Activated CD4-positive, alpha-beta memory T cell treated with anti-CD3 and anti-CD28 coated beads, Interleukin-2, amount 10 ng/mL, durations not matched to agents 7 days and 5 days (primary cell): Measurements from ENCODE around the gene PYGB. TPM values are rescaled to one million over a fixed set of nuclear protein-coding genes. Genes with fewer than 3 reads are reported as not detected.

Experiments used
- CTCF ChIA-PET: fragments of 350-600 bp; sonication (Branson Sonifier 250); formaldehyde crosslinking; loops from one replicate; lab custom pipeline; 2021; ENCODE audit warnings: antibody characterized with exemption, inconsistent platforms; lab: Charles Lee
- POLR2A ChIA-PET: fragments of 350-600 bp; sonication (Branson Sonifier 250); formaldehyde crosslinking; loops from one replicate; lab custom pipeline; 2021; ENCODE audit warnings: antibody characterized with exemption; lab: Charles Lee
- DNase-seq: peaks from one replicate; pipeline ENCODE4 v3.0.0-alpha.2; 2020
- H3K27ac Mint-ChIP-seq: one replicate; pipeline ENCODE4 v1.8.0; 2021; ENCODE audit warnings: mild to moderate bottlenecking, mixed read lengths
- H3K27me3 Mint-ChIP-seq: one replicate; pipeline ENCODE4 v1.8.0; 2021; ENCODE audit warnings: mixed read lengths
- H3K36me3 Mint-ChIP-seq: one replicate; pipeline ENCODE4 v1.8.0; 2021; ENCODE audit warnings: low read depth, mixed read lengths
- H3K4me1 Mint-ChIP-seq: one replicate; pipeline ENCODE4 v1.8.0; 2021; ENCODE audit warnings: mixed read lengths
- H3K4me3 Mint-ChIP-seq: one replicate; pipeline ENCODE4 v1.8.0; 2021; ENCODE audit warnings: mild to moderate bottlenecking, mixed read lengths
- H3K9me3 Mint-ChIP-seq: one replicate; pipeline ENCODE4 v1.8.0; 2021; ENCODE audit warnings: mixed read lengths
- total RNA-seq, 2 experiments: library from RNA; stranded (reverse); gene quantifications; one replicate each; pipeline ENCODE4 v1.2.3, GENCODE V29; 2021

PYGB gene
- total RNA-seq = 10 to 100 TPM; 28.4 to 29.8 TPM

DNA sequence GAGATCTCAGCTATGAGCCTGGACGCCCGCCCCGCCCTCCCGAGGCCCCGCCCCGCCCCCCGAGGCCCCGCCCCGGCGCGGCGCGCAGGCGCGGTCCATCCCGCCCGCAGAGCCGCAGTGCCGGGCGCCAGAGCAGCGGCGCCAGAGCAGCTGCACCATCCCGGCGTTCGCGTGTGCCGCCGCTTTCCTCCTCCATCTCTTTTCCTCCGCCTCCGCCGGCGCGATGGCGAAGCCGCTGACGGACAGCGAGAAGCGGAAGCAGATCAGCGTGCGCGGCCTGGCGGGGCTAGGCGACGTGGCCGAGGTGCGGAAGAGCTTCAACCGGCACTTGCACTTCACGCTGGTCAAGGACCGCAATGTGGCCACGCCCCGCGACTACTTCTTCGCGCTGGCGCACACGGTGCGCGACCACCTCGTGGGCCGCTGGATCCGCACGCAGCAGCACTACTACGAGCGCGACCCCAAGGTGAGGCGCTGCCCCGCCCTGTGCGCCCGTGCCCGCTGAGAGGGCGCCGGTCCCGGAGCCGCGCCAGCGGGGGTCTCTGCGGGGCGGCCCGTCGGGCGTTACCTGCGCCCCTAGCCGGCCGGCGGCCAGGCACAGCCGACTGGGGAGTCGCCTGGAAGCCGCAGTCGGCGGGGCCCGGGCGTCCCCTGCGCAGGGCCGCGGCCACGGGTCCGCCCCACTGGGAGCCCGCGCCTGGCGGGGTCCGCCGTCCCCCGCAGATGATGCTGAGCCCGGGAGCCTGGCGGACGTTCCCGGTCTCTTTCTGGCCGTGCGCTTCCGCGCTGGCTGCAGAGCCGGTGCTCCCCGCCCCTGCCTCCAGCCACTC lies at the start of gene PYGB:
Gene PYGB (plus strand): TSS at position 130 of the 830 bp plus-strand sequence. CDS start 94 bp downstream, at position 224.
- Mint-ChIP-seq H3K4me3 (peak within 1 kb of the TSS; percentile 90), H3K9me3 (no peaks in the 10 kb centered on the region), H3K27ac (peak within 1 kb of the TSS; percentile 82), H3K27me3 (peaks cover 12% of the 10 kb centered on the region), H3K36me3 (no peaks in the 10 kb centered on the region), H3K4me1 (peaks cover 41% of the 10 kb centered on the region)
- POLR2A ChIA-PET = interaction anchor here (0.6 to 4.6 kb wide), 15 partner anchors 9 to 255 kb away, joined by 3 to 22 read pairs (median 3); partner anchors contain the start of genes ABHD12, ACSS1, ENTPD6 and GINS1
- peak; percentile 77 for DNase-seq
- CTCF ChIA-PET = interaction anchor here (0.7 to 1.2 kb wide), 4 partner anchors 14 to 151 kb away, joined by 3 to 9 read pairs (median 3); no protein-coding TSS in a partner anchor

DNA sequence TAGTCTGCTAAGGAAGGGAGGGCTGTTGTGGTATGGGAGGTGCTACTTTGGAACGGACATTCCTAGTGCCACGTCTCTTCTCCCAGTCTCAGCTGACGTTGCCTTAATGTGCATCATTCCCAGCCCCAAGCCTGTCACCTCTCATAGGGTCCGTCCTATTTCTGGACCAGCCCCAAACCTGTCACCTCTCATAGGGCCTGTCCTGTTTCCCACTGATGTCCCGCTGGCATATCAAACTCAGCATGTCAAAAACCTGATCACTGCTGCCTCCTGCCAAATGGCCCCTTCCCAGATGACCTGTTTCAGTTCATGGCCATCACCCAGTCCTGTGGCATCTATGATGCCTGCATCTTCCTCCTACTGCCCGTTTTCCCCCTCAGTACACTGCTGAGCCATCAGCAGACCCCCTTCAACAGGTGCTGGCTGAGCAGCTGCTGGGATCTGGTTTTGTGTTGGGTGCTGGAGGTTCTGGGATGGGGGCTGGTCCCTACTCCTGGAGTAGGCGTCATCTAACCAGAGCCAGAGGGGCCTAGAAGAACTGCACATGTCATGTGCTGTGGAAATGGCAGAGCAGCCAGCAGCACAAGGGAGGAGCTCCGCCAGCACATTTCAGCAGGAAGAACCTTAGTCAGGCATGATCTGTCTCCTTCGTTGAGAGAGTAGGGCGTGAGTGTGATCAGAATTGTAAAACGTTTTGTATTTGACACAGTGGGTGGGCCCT lies 49.1 kb upstream of the PYGB start:
- ChIA-PET POLR2A (no interaction called here), CTCF (no interaction called here)
- H3K27ac Mint-ChIP-seq = no peak overlapping the region
- no peaks in the 10 kb centered on the region for H3K9me3 Mint-ChIP-seq
- H3K4me3 Mint-ChIP-seq = no peak overlapping the region
- H3K4me1 Mint-ChIP-seq = peaks cover 35% of the 10 kb centered on the region
- no peaks in the 10 kb centered on the region for H3K27me3 Mint-ChIP-seq
- H3K36me3 Mint-ChIP-seq = peaks cover 11% of the 10 kb centered on the region
- peak; percentile 13 for DNase-seq

- Mint-ChIP-seq H3K9me3 (no peaks in the 10 kb centered on the region), H3K36me3 (peaks cover 11% of the 10 kb centered on the region), H3K27ac (no peak overlapping the region), H3K27me3 (no peaks in the 10 kb centered on the region), H3K4me3 (no peak overlapping the region), H3K4me1 (peaks cover 33% of the 10 kb centered on the region)
- ChIA-PET CTCF (interaction anchor here (1.4 kb wide), 2 partner anchors 97 to 205 kb away, joined by 4 to 5 read pairs; no protein-coding TSS in a partner anchor), POLR2A (no interaction called here)
- peak; percentile 5 for DNase-seq
These were observed 48.2 kb upstream of the PYGB start for GRCh38 chr20:25199473-25200260.

DNA sequence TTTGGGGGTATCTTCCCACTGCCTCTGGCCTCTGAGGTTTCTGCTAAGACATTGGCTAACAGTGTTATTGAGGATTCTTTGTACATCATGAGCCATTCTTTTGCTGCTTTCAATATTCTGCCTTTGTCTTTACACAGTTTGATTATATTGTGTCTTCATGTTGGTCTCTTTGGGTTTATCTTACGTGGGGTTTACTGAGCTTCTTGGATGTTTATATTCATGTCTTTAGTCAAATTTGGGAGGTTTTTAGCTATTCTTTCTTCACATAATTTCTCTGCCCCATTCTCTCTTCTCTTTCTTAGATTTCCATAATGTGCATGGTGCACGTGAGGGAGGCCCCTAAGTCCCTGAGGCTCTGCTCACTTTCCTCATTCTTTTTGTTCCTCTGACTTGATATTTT lies 44.8 kb upstream of the PYGB start:
- DNase-seq = no peak
- ChIA-PET POLR2A (no interaction called here), CTCF (no interaction called here)
- no peaks in the 10 kb centered on the region for H3K27me3 Mint-ChIP-seq
- H3K36me3 Mint-ChIP-seq = peaks cover 8% of the 10 kb centered on the region
- H3K4me1 Mint-ChIP-seq = peaks cover 11% of the 10 kb centered on the region
- H3K4me3 Mint-ChIP-seq = no peak overlapping the region
- no peak overlapping the region for H3K27ac Mint-ChIP-seq
- H3K9me3 Mint-ChIP-seq = no peaks in the 10 kb centered on the region

DNA sequence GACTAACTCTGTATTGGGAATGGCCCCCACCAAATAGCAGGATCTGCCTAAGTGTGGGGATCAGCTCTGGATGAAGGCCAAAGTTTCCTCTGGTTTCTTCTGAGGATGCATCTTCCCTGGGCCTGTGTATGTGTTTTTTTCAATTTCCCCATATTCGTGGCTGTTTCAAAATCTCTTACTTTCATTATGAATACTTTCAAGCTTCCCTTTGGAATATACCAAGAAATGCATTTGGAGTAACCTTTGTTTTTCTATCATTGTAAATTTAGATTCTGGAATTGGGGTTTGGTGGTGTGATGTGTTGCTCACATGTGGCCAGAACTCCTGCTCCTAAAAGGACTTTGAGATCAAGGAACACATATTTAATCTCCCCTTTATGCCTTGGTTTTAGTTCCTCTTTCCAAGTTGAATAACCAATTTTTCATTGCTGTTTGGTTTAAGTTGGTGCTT lies 44.0 kb upstream of the PYGB start:
- peaks cover 8% of the 10 kb centered on the region for H3K36me3 Mint-ChIP-seq
- POLR2A ChIA-PET = no interaction called here
- H3K27me3 Mint-ChIP-seq = no peaks in the 10 kb centered on the region
- no peak for DNase-seq
- H3K4me1 Mint-ChIP-seq = peaks cover 9% of the 10 kb centered on the region
- H3K27ac Mint-ChIP-seq = no peak overlapping the region
- no peaks in the 10 kb centered on the region for H3K9me3 Mint-ChIP-seq
- H3K4me3 Mint-ChIP-seq = no peak overlapping the region
- CTCF ChIA-PET = no interaction called here

- peaks cover 4% of the 10 kb centered on the region for H3K36me3 Mint-ChIP-seq
- no peak overlapping the region for H3K27ac Mint-ChIP-seq
- ChIA-PET CTCF (no interaction called here), POLR2A (no interaction called here)
- peaks cover 2% of the 10 kb centered on the region for H3K4me1 Mint-ChIP-seq
- no peaks in the 10 kb centered on the region for H3K9me3 Mint-ChIP-seq
- peak; percentile 14 for DNase-seq
- no peak overlapping the region for H3K4me3 Mint-ChIP-seq
- H3K27me3 Mint-ChIP-seq = no peaks in the 10 kb centered on the region
These were observed 43.2 kb upstream of the PYGB start for GRCh38 chr20:25204550-25205276.

GRCh38 chr20:25205277-25206062 lies 42.4 kb upstream of the PYGB start:
- peak; percentile 7 for DNase-seq

DNA sequence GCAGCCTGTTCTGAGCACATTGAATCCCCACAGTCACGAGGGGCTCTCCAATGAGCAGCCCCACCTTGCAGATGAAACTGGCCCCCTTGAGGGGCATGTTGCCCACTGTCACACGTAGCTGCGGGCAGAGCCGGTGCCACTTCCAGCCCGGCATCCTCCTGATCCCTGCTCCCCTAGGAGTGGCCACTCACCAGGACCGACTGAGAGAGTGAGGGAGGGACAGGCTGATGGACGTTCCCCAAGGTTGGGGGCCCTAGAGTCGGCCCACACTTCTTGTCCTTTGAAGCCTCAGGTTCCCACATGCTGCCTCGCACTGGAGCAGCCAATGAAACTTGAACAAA lies 41.9 kb upstream of the PYGB start:
- ChIA-PET POLR2A (no interaction called here), CTCF (no interaction called here)
- Mint-ChIP-seq H3K4me3 (no peak overlapping the region), H3K27me3 (no peaks in the 10 kb centered on the region), H3K9me3 (no peaks in the 10 kb centered on the region), H3K4me1 (peaks cover under 1% of the 10 kb centered on the region), H3K36me3 (peaks cover 4% of the 10 kb centered on the region), H3K27ac (no peak overlapping the region)
- DNase-seq = peak; percentile 3

More at GRCh38 chr20:25205277-25206062, 42.4 kb upstream of the PYGB start:
- Mint-ChIP-seq H3K4me1 (peaks cover 2% of the 10 kb centered on the region), H3K4me3 (no peak overlapping the region), H3K27me3 (no peaks in the 10 kb centered on the region), H3K27ac (no peak overlapping the region), H3K36me3 (peaks cover 4% of the 10 kb centered on the region), H3K9me3 (no peaks in the 10 kb centered on the region)
- CTCF ChIA-PET = no interaction called here
- POLR2A ChIA-PET = no interaction called here

DNA sequence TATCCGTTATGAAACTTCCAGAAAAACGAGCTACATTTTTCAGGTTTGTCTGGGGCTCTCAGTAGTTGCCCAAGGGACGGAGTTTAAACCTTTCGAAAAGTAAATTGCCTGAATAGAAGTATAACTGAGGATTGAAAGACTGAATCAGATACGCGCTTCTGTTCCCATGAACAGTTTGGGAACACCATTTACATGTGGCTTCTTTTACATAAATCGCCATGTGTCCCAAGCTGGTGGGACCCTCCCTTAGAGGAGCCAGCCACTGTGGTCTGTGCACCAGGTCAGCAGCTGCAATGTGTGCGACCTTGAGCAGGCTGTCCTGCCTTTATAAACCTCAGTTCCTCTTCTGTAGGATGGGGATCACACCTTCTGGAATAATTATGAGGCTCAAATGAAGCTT lies 41.3 kb upstream of the PYGB start:
- Mint-ChIP-seq H3K36me3 (peaks cover 7% of the 10 kb centered on the region), H3K4me1 (no peaks in the 10 kb centered on the region), H3K27ac (no peak overlapping the region), H3K27me3 (no peaks in the 10 kb centered on the region), H3K4me3 (no peak overlapping the region), H3K9me3 (no peaks in the 10 kb centered on the region)
- CTCF ChIA-PET = no interaction called here
- no peak for DNase-seq
- POLR2A ChIA-PET = no interaction called here

GRCh38 chr20:25207149-25207959 lies 40.5 kb upstream of the PYGB start:
- Mint-ChIP-seq H3K4me3 (no peak overlapping the region), H3K36me3 (peaks cover 15% of the 10 kb centered on the region), H3K9me3 (no peaks in the 10 kb centered on the region), H3K27me3 (no peaks in the 10 kb centered on the region), H3K4me1 (no peaks in the 10 kb centered on the region), H3K27ac (no peak overlapping the region)
- ChIA-PET CTCF (no interaction called here), POLR2A (no interaction called here)
- peak; percentile 5 for DNase-seq

- ChIA-PET CTCF (no interaction called here), POLR2A (no interaction called here)
- Mint-ChIP-seq H3K27me3 (no peaks in the 10 kb centered on the region), H3K27ac (no peak overlapping the region), H3K4me3 (no peak overlapping the region), H3K36me3 (peaks cover 14% of the 10 kb centered on the region), H3K9me3 (no peaks in the 10 kb centered on the region), H3K4me1 (no peaks in the 10 kb centered on the region)
- DNase-seq = peak; percentile 12
These were observed 39.8 kb upstream of the PYGB start for GRCh38 chr20:25207960-25208534.
